GM23338 (cell line): Measurements from ENCODE around the gene FGF13. TPM values are rescaled to one million over a fixed set of nuclear protein-coding genes. Genes with fewer than 3 reads are reported as not detected.

ENCODE experiments used
- CTCF ChIP-seq, 2 experiments: fragments of 200-600 bp in 1 of 2; sonication (generic) in 1 of 2; conservative IDR thresholded peaks; 2 replicates each; pipeline versions ENCODE4 v1.5.1 to v1.6.1; 2016 to 2017; ENCODE audit warnings: antibody characterized with exemption in 2 of 2, low read depth in 2 of 2, mild to moderate bottlenecking in 2 of 2, moderate library complexity in 1 of 2
- EZH2 ChIP-seq: fragments of 200-600 bp; sonication (generic); IDR thresholded peaks from one replicate; pipeline ENCODE4 v1.8.0; 2017; ENCODE audit warnings: antibody characterized with exemption, mild to moderate bottlenecking, low read depth; ENCODE audit not compliant: unreplicated experiment
- NANOG ChIP-seq: IDR thresholded peaks from 2 replicates; pipeline ENCODE4 v1.6.1; 2016; ENCODE audit warnings: antibody characterized with exemption, borderline replicate concordance
- ZNF114 ChIP-seq: fragments of 250-450 bp; sonication (Bioruptor Pico); IDR thresholded peaks from 2 replicates; pipeline ENCODE4 v1.5.0; 2020; ENCODE audit warnings: mild to moderate bottlenecking, moderate library complexity
- ZNF462 ChIP-seq: fragments of 250-450 bp; sonication (Bioruptor Pico); IDR thresholded peaks from 2 replicates; pipeline ENCODE4 v1.5.0; 2020; ENCODE audit warnings: mild to moderate bottlenecking, moderate library complexity
- polyA plus RNA-seq: library from polyadenylated mRNA; unstranded; fragments of >200 nt; fragmentation: Nextera tagmentation; extraction: Ambion mirVana; gene quantifications from 2 replicates; pipeline ENCODE4 v1.2.1, GENCODE V29; 2016
- total RNA-seq: library from RNA; depleted of rRNA; stranded (reverse); fragments of >200 nt; shearing (Covaris generic); gene quantifications from 2 replicates; pipeline ENCODE4 v1.2.3, GENCODE V29; 2014
- TF ChIP-seq, protein P1 (sequence below): IDR thresholded peaks from one replicate; pipeline ENCODE4 v1.6.1; 2018; ENCODE audit warnings: antibody characterized with exemption; ENCODE audit not compliant: unreplicated experiment

FGF13 gene
- total and polyA plus RNA-seq, 2 experiments from 2014 or later, result 18.8 to 20.3 TPM

- no peak for TF ChIP-seq ZNF462 (CRISPR knock-in tag)
- TF ChIP-seq, protein P1, sequence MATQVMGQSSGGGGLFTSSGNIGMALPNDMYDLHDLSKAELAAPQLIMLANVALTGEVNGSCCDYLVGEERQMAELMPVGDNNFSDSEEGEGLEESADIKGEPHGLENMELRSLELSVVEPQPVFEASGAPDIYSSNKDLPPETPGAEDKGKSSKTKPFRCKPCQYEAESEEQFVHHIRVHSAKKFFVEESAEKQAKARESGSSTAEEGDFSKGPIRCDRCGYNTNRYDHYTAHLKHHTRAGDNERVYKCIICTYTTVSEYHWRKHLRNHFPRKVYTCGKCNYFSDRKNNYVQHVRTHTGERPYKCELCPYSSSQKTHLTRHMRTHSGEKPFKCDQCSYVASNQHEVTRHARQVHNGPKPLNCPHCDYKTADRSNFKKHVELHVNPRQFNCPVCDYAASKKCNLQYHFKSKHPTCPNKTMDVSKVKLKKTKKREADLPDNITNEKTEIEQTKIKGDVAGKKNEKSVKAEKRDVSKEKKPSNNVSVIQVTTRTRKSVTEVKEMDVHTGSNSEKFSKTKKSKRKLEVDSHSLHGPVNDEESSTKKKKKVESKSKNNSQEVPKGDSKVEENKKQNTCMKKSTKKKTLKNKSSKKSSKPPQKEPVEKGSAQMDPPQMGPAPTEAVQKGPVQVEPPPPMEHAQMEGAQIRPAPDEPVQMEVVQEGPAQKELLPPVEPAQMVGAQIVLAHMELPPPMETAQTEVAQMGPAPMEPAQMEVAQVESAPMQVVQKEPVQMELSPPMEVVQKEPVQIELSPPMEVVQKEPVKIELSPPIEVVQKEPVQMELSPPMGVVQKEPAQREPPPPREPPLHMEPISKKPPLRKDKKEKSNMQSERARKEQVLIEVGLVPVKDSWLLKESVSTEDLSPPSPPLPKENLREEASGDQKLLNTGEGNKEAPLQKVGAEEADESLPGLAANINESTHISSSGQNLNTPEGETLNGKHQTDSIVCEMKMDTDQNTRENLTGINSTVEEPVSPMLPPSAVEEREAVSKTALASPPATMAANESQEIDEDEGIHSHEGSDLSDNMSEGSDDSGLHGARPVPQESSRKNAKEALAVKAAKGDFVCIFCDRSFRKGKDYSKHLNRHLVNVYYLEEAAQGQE, result no peak
- TF ChIP-seq EZH2, result no peak
- TF ChIP-seq ZNF114, result no peak
- no peak for TF ChIP-seq CTCF (conservative IDR thresholded peaks at IDR 0.05; ENCODE audit: low read depth in 2 of 2)
- TF ChIP-seq NANOG, result no peak
These were observed 7.4 kb downstream of the FGF13 start (continued) for GRCh38 chrX:138704101-138704500.
